Adrenal gland (tissue), 12 donors: ENCODE results near the gene BEND3. TPM values are rescaled to one million over a fixed set of nuclear protein-coding genes. Genes with fewer than 3 reads are reported as not detected.

Experiments
- DNase-seq, 7 donors: peaks; one replicate each; pipeline ENCODE4 v3.0.0-alpha.2; 2019 to 2020
- H3K27ac ChIP-seq, 5 donors: fragments of 200-600 bp; sonication (generic) in 4 of 5; 1 replicate in 3 of 5; 2 replicates in 2 of 5; pipeline versions ENCODE4 v1.5.1 to v1.8.0; 2016 to 2020; ENCODE audit warnings: mild to moderate bottlenecking in 1 of 5
- H3K27me3 ChIP-seq: fragments of 200-600 bp; 2 replicates; pipeline ENCODE4 v1.8.0; 2021
- H3K36me3 ChIP-seq, 2 donors: fragments of 200-600 bp; replicated peaks in 1 of 2; 1 replicate in 1 of 2; 2 replicates in 1 of 2; pipeline versions ENCODE4 v1.5.1 to v1.8.0; 2018 to 2022
- H3K4me1 ChIP-seq, 2 donors: fragments of 200-600 bp; replicated peaks in 1 of 2; 1 replicate in 1 of 2; 2 replicates in 1 of 2; pipeline versions ENCODE4 v1.5.1 to v1.8.0; 2018 to 2021
- H3K4me3 ChIP-seq, 4 donors: fragments of 200-600 bp; sonication (generic) in 3 of 4; one replicate each; pipeline ENCODE4 v1.5.1; 2016 to 2018
- H3K9me3 ChIP-seq, 3 donors: fragments of 200-600 bp; sonication (generic) in 1 of 3; replicated peaks in 1 of 3; 1 replicate in 2 of 3; 2 replicates in 1 of 3; pipeline versions ENCODE4 v1.5.1 to v1.8.0; 2016 to 2021
- POLR2A ChIP-seq, 2 donors: fragments of 450-650 bp; IDR thresholded peaks; one replicate each; pipeline ENCODE4 v1.6.1; 2017; ENCODE audit warnings: antibody characterized with exemption in 2 of 2, mild to moderate bottlenecking in 2 of 2, moderate library complexity in 1 of 2
- WGBS, 4 donors: extraction: QIAGEN DNeasy Blood & Tissue Kit in 2 of 4; methylation state at CpG; one replicate each; pipeline versions ENCODE4 v1.1.5 to v1.1.7; 2013 to 2017; 5-methylcytosine and 5-hydroxymethylcytosine counted together
- intact Hi-C, 2 donors: fragments of 100-400 bp; cut with DNase I; formaldehyde crosslinking; loops; one replicate each; pipeline versions ENCODE4 v1.14.1 to v1.15.0; 2022 to 2023
- polyA plus RNA-seq, 3 donors: library from polyadenylated mRNA; stranded (reverse); fragments of 200-250 nt in 2 of 3; fragments of 350-450 nt in 1 of 3; fragmentation: Illumina TruSeq in 1 of 3; extraction: RNeasy Lipid Tissue Mini Kit (QIAGEN cat#74804) in 1 of 3; gene quantifications; one replicate each; pipeline ENCODE4 v1.2.3, GENCODE V29; 2013 to 2014
- total RNA-seq, 9 donors: library from RNA; depleted of rRNA in 4 of 9; stranded (reverse); fragments of >200 nt in 4 of 9; fragments of 120-200 nt in 1 of 9; fragmentation: NEBNext Ultra II Directional in 1 of 9; extraction: Animal tissue kit (Norgen Biotek cat#: 25700) in 1 of 9; gene quantifications; one replicate each; pipeline versions ENCODE4 v1.1.0 to v1.2.4, GENCODE V29; 2013 to 2023
- TF ChIP-seq, protein P1 (sequence below), 6 experiments: fragments of 450-650 bp in 4 of 6; fragments of 200-600 bp in 2 of 6; sonication (generic) in 1 of 6; IDR thresholded peaks; 1 replicate in 5 of 6; 2 replicates in 1 of 6; pipeline versions ENCODE4 v1.5.1 to v1.8.0; 2016 to 2021; ENCODE audit warnings: antibody characterized with exemption in 6 of 6, mild to moderate bottlenecking in 2 of 6, moderate library complexity in 1 of 6
- donor health status: healthy with polysubstance abuse.
- donor health status: Bipolar disorder and iron deficiency.
- donor health status: DM: yes; HTN: yes; CAD: no.
- donor health status: DM: no; HTN: no; CAD: no.
- donor health status: DM: no; HTN: no; CAD: no.
- donor health status: DM: yes; HTN: yes; CAD: no.

Gene BEND3
- total and polyA plus RNA-seq, 12 donors = 0.64 to 3.5 (median 1.9) TPM

DNA sequence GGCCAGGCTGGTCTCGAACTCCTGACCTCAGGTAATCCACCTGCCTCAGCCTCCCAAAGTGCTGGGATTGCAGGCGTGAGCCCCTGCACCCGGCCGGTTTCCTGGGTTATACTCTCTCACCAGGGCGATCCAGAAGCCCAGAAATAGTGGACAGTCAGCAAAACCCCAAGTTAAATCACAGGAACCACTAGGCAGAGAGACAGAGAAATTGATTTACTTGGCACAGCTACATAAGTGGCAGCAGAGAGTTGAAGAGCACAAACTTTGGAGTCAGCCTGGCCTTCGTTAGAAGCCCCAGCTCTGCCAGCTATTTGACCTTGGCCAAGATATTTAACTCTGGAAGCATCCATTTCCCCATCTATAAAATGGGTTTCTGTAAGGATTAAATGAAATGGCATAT, 54.6 kb downstream of the BEND3 start:
- H3K4me3 ChIP-seq = no peak overlapping the region
- H3K36me3 ChIP-seq = no peaks in the 10 kb centered on the region
- no peaks in the 10 kb centered on the region for H3K27me3 ChIP-seq
- peaks cover 8% of the 10 kb centered on the region in 2 donors for H3K4me1 ChIP-seq
- H3K27ac ChIP-seq = no peak overlapping the region
- TF ChIP-seq, protein P1, sequence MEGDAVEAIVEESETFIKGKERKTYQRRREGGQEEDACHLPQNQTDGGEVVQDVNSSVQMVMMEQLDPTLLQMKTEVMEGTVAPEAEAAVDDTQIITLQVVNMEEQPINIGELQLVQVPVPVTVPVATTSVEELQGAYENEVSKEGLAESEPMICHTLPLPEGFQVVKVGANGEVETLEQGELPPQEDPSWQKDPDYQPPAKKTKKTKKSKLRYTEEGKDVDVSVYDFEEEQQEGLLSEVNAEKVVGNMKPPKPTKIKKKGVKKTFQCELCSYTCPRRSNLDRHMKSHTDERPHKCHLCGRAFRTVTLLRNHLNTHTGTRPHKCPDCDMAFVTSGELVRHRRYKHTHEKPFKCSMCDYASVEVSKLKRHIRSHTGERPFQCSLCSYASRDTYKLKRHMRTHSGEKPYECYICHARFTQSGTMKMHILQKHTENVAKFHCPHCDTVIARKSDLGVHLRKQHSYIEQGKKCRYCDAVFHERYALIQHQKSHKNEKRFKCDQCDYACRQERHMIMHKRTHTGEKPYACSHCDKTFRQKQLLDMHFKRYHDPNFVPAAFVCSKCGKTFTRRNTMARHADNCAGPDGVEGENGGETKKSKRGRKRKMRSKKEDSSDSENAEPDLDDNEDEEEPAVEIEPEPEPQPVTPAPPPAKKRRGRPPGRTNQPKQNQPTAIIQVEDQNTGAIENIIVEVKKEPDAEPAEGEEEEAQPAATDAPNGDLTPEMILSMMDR (IDR thresholded peaks at IDR 0.05) = no peak
- no peak for TF ChIP-seq POLR2A (IDR thresholded peaks at IDR 0.05)
- no peak for DNase-seq
- H3K9me3 ChIP-seq = no peaks in the 10 kb centered on the region
- 76 to 89% (median 82%) methylated on average over 6 of the region's 6 CpGs for WGBS, 4 donors
- intact Hi-C loops = no loop called here

DNA sequence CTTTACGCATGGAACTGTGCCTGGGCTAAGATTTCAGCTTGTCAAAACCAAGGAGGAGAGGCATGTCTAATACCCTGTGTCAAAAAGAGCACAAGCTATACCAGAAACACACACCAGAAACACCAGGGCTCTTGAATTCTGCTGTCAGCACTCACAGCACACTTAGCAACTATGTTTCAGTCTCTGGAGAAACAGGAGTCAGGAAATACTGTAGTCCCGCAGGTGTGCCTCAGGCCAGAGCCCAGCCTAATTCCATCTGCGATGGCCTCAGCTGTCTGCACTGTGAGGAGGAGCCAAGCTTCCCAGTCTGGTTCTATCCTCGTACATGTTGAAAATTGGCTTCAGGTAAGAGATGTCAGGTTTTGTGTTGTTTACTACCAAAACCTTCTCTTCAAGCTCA, 55.7 kb downstream of the BEND3 start:
- Histone ChIP-seq H3K27me3 (no peaks in the 10 kb centered on the region), H3K36me3 (no peaks in the 10 kb centered on the region), H3K4me1 (peaks cover 2 to 4% of the 10 kb centered on the region in 2 donors), H3K4me3 (no peak overlapping the region), H3K27ac (no peak overlapping the region), H3K9me3 (no peaks in the 10 kb centered on the region)
- WGBS, 4 donors = 81 to 90% (median 86%) methylated on average over 4 of the region's 4 CpGs
- TF ChIP-seq POLR2A (IDR thresholded peaks at IDR 0.05) = no peak
- TF ChIP-seq, protein P1 (IDR thresholded peaks at IDR 0.05) = no peak
- no peak for DNase-seq
- intact Hi-C loops = no loop called here

DNA sequence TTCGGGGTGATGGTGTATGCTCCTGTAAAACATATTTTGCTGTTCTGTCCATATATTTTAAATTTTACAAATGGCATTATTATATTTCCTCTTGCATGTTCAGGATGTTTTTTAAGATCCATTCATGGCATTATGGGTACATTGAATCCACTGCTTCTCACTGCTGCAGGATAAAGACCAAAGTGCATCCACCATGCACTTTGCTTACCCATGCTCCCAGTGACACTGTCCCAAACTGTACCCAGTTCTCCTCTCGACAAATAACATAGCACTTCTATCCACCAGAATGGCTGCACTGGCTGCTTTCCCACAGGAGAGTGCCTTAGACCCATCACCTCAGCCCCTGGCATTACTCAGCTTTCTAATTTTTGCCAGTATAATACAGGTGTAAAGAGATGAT, 57.6 kb downstream of the BEND3 start:
- Histone ChIP-seq H3K9me3 (no peaks in the 10 kb centered on the region), H3K27ac (no peak overlapping the region), H3K27me3 (no peaks in the 10 kb centered on the region), H3K4me3 (no peak overlapping the region), H3K36me3 (no peaks in the 10 kb centered on the region), H3K4me1 (no peaks in the 10 kb centered on the region)
- 48 to 90% (median 87%) methylated on average over 2 of the region's 2 CpGs for WGBS, 4 donors
- no peak for DNase-seq
- no peak for TF ChIP-seq POLR2A (IDR thresholded peaks at IDR 0.05)
- TF ChIP-seq, protein P1 (IDR thresholded peaks at IDR 0.05) = no peak
- intact Hi-C loops = no loop called here

DNA sequence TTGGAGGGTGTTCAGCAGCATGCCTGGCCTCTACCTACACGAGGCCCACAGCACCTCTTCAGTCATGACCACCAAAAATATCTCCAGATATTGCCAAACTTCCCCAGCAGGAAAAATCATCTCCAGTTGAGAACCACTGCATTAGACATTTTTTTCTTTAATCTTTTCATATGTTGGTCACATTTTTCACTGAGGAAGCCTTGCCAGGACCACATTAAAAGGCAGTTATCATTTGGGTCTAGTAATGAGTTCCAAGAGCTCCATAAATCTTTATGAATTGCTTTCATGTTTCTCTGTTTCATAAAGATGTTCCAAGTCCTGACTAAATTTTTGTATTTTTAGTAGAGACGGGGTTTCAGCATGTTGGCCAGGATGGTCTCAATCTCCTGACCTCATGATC, 58.5 kb downstream of the BEND3 start:
- TF ChIP-seq, protein P1 (IDR thresholded peaks at IDR 0.05) = no peak
- no peak for TF ChIP-seq POLR2A (IDR thresholded peaks at IDR 0.05)
- Histone ChIP-seq H3K36me3 (peaks cover 0 to under 1% of the 10 kb centered on the region in 2 donors), H3K4me1 (no peaks in the 10 kb centered on the region), H3K4me3 (no peak overlapping the region), H3K9me3 (no peaks in the 10 kb centered on the region), H3K27me3 (no peaks in the 10 kb centered on the region), H3K27ac (no peak overlapping the region)
- intact Hi-C loops = no loop called here
- no peak for DNase-seq
- WGBS, 4 donors = 36 to 50% (median 41%) methylated on average over 2 of the region's 2 CpGs
